Astrocyte (in vitro differentiated cells and primary cell): ENCODE data around the gene ACAP3.

Experiments used
- EZH2 ChIP-seq: IDR thresholded peaks from 2 replicates; pipeline ENCODE4 v1.6.1; 2012; ENCODE audit warnings: mild to moderate bottlenecking, low read length, inconsistent platforms; ENCODE audit not compliant: insufficient read depth
- TF ChIP-seq, protein P1 (sequence below): IDR thresholded peaks from 2 replicates; pipeline ENCODE4 v1.5.1; 2011; ENCODE audit warnings: low read depth, mild to moderate bottlenecking, inconsistent platforms, low read length, moderate library complexity; ENCODE audit not compliant: insufficient read depth

DNA sequence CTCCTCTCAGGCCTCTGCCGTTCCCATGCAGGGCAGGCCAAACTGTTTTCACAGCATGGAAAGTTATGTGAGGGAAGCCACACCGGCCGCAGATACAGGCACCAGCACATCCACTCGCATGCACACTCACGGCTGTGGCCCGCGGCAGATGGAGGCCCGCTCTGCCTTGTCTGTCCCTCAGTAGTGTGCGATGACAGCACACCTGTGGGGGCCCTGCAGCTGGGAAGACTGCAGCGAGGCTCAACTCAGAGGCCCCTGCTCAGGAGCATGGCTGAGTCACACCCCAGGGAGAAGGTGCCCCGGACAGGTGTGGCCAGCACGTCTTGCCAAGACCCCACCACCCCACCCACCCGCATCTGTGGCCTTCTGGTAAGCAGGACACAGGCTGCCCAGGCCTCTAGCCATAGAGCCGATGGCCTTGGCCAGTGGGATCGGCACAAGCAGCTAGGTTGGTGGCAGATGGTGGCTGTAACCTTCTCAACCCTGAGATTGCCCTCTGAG lies 32.7 kb downstream of the ACAP3 start:
- TF ChIP-seq, protein P1, sequence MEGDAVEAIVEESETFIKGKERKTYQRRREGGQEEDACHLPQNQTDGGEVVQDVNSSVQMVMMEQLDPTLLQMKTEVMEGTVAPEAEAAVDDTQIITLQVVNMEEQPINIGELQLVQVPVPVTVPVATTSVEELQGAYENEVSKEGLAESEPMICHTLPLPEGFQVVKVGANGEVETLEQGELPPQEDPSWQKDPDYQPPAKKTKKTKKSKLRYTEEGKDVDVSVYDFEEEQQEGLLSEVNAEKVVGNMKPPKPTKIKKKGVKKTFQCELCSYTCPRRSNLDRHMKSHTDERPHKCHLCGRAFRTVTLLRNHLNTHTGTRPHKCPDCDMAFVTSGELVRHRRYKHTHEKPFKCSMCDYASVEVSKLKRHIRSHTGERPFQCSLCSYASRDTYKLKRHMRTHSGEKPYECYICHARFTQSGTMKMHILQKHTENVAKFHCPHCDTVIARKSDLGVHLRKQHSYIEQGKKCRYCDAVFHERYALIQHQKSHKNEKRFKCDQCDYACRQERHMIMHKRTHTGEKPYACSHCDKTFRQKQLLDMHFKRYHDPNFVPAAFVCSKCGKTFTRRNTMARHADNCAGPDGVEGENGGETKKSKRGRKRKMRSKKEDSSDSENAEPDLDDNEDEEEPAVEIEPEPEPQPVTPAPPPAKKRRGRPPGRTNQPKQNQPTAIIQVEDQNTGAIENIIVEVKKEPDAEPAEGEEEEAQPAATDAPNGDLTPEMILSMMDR = no peak
- no peak for TF ChIP-seq EZH2
